Neural cell (in vitro differentiated cells): ENCODE measurements around the gene YY1AP1. TPM values are rescaled to one million over a fixed set of nuclear protein-coding genes. Genes with fewer than 3 reads are reported as not detected.
"Not testable (repeated sequence)": the region's sequence is repeated elsewhere in the genome, so short reads cannot be mapped to it uniquely, and the experiment has no call there.

ENCODE experiments used
- H2AFZ ChIP-seq: fragments of 200-600, 300-800 bp; sonication (generic), shearing (Covaris generic); 2 replicates; pipeline ENCODE4 v1.6.0; 2014; ENCODE audit warnings: low read depth, mild to moderate bottlenecking, antibody characterized with exemption, low read length, moderate library complexity
- H3F3A ChIP-seq: fragments of 200-600 bp; shearing (Covaris generic); 2 replicates; pipeline ENCODE4 v1.6.1; 2016; ENCODE audit warnings: mild to moderate bottlenecking, moderate library complexity, mixed read lengths, antibody characterized with exemption, low read length; ENCODE audit not compliant: insufficient read depth, poor library complexity, severe bottlenecking
- H3K27ac ChIP-seq: fragments of 200-600, 300-800 bp; sonication (generic), shearing (Covaris generic); 2 replicates; pipeline ENCODE4 v1.5.1; 2014; ENCODE audit warnings: mild to moderate bottlenecking, low read length, moderate library complexity
- H3K27me3 ChIP-seq: fragments of 300-800, 200-600 bp; sonication (generic), shearing (Covaris generic); 2 replicates; pipeline ENCODE4 v1.6.0; 2014; ENCODE audit warnings: mild to moderate bottlenecking, low read depth, low read length, moderate library complexity; ENCODE audit not compliant: insufficient read depth
- H3K36me3 ChIP-seq: fragments of 300-800, 200-600 bp; sonication (generic), shearing (Covaris generic); 2 replicates; pipeline ENCODE4 v1.5.1; 2014; ENCODE audit warnings: mild to moderate bottlenecking, antibody characterized with exemption, low read length, moderate library complexity; ENCODE audit not compliant: insufficient read depth
- H3K4me2 ChIP-seq: fragments of 300-800, 200-600 bp; sonication (generic), shearing (Covaris generic); 2 replicates; pipeline ENCODE4 v1.6.0; 2014; ENCODE audit warnings: mild to moderate bottlenecking, low read length
- H3K4me3 ChIP-seq: fragments of 300-800, 200-600 bp; sonication (generic), shearing (Covaris generic); 2 replicates; pipeline ENCODE4 v1.5.1; 2014; ENCODE audit warnings: mild to moderate bottlenecking, low read length, moderate library complexity
- H3K79me2 ChIP-seq: fragments of 200-600 bp; shearing (Covaris generic); replicated peaks from 2 replicates; pipeline ENCODE4 v1.6.0; 2014; ENCODE audit warnings: mild to moderate bottlenecking, low read length, moderate library complexity; ENCODE audit not compliant: insufficient read depth
- H3K9ac ChIP-seq: fragments of 300-800, 200-600 bp; sonication (generic), shearing (Covaris generic); 2 replicates; pipeline ENCODE4 v1.6.1; 2016; ENCODE audit warnings: mild to moderate bottlenecking, low read length, mixed read lengths
- H3K9me2 ChIP-seq: fragments of 200-600 bp; shearing (Covaris generic); 2 replicates; pipeline ENCODE4 v1.6.1; 2016; ENCODE audit warnings: mild to moderate bottlenecking, low read length, mixed read lengths; ENCODE audit not compliant: insufficient read depth
- H3K9me3 ChIP-seq: fragments of 200-600, 300-800 bp; sonication (generic), shearing (Covaris generic); 2 replicates; pipeline ENCODE4 v1.6.1; 2016; ENCODE audit warnings: mild to moderate bottlenecking, mixed run types, low read length, moderate library complexity, mixed read lengths
- H4K20me1 ChIP-seq: fragments of 200-600 bp; shearing (Covaris generic); 2 replicates; pipeline ENCODE4 v1.6.1; 2016; ENCODE audit warnings: mild to moderate bottlenecking, mixed run types; ENCODE audit not compliant: insufficient read depth
- EP300 ChIP-seq: fragments of 450-650 bp; conservative IDR thresholded peaks from 2 replicates; pipeline ENCODE4 v1.6.1; 2014; ENCODE audit warnings: antibody characterized with exemption, mild to moderate bottlenecking, moderate library complexity; ENCODE audit not compliant: poor library complexity, severe bottlenecking
- EZH2 ChIP-seq: fragments of 200-600, 300-800 bp; shearing (Covaris generic), sonication (generic); IDR thresholded peaks from 2 replicates; pipeline ENCODE4 v1.6.1; 2014; ENCODE audit warnings: antibody characterized with exemption, low read length, borderline replicate concordance, mild to moderate bottlenecking; ENCODE audit not compliant: insufficient read depth, poor library complexity, severe bottlenecking
- MXI1 ChIP-seq: fragments of 450-650 bp; conservative IDR thresholded peaks from 2 replicates; pipeline ENCODE4 v1.6.1; 2014; ENCODE audit warnings: antibody characterized with exemption, mild to moderate bottlenecking; ENCODE audit not compliant: poor library complexity, severe bottlenecking
- POLR2AphosphoS5 ChIP-seq: IDR thresholded peaks from 2 replicates; pipeline ENCODE4 v1.6.1; 2012
- RAD21 ChIP-seq: fragments of 450-650 bp; conservative IDR thresholded peaks from 2 replicates; pipeline ENCODE4 v1.6.1; 2014; ENCODE audit warnings: antibody characterized with exemption, mild to moderate bottlenecking, moderate library complexity
- SMC3 ChIP-seq: fragments of 450-650 bp; conservative IDR thresholded peaks from 2 replicates; pipeline ENCODE4 v1.6.1; 2014; ENCODE audit warnings: antibody characterized with exemption, mild to moderate bottlenecking, moderate library complexity; ENCODE audit not compliant: poor library complexity
- TAF1 ChIP-seq: IDR thresholded peaks from 2 replicates; pipeline ENCODE4 v1.6.1; 2012; ENCODE audit warnings: low read depth
- polyA plus RNA-seq: library from polyadenylated mRNA; depleted of rRNA; stranded (reverse); fragments of >200 nt; gene quantifications from 2 replicates; pipeline ENCODE4 v1.2.3, GENCODE V29; 2014
- TF ChIP-seq, protein P1 (sequence below): IDR thresholded peaks from 2 replicates; pipeline ENCODE4 v1.6.1; 2012; ENCODE audit warnings: borderline replicate concordance
- TF ChIP-seq, protein P2 (sequence below): fragments of 450-650 bp; IDR thresholded peaks from 2 replicates; pipeline ENCODE4 v1.5.1; 2014; ENCODE audit warnings: antibody characterized with exemption, mild to moderate bottlenecking, moderate library complexity; ENCODE audit not compliant: poor library complexity, severe bottlenecking

Gene YY1AP1
- polyA plus RNA-seq, 1 donor from 2014 or later: 44.0 TPM

DNA sequence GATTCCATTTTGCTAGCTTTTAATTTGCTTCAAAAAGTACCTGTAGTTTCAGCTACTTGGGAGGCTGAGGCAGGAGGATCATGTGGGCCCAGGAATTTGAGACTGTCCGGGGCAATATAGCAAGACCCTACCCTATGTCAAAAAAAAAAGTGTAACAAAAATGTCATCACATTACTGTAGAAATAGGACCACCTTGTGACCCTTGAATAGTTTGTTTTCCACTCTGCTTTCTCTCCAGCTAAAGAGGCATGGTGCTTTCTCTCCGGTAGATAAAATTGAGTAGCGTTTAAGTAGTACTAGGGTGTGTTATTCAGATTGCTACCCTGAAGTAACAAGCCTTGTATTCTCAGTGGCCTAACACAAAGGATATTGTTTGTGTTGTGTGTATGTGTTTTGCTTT, 24.1 kb upstream of the YY1AP1 start:
- H3K79me2 ChIP-seq, H3K9me2 ChIP-seq, H3K36me3 ChIP-seq, H4K20me1 ChIP-seq, H3K4me2 ChIP-seq, H3K27me3 ChIP-seq, H3K9ac ChIP-seq, H2AFZ ChIP-seq, H3K27ac ChIP-seq, H3K4me3 ChIP-seq, H3K9me3 ChIP-seq: not testable (repeated sequence)
- H3F3A ChIP-seq: peaks cover 11% of the 10 kb centered on the region

DNA sequence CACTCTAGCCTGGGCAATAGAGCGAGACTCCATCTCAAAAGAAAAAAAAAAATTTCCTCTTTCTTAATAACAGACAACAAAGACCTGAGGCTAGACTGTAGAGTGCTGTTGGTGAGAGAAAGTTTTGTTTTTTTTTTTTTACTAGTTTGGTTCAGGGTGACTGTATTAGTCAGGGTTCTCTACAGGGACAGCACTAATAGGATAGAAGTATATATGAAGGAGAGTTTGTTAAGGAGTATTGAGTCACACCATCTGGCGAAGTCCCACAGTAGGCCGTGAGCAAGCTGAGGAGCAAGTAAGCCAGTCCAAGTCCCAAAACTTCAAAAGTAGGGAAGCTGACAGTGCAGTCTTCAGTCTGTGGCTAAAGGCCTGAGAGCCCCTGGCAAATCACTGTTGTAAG, 22.9 kb upstream of the YY1AP1 start:
- not testable (repeated sequence) for H3K9me2 ChIP-seq, H3K36me3 ChIP-seq, H2AFZ ChIP-seq, H3K79me2 ChIP-seq, H3K27me3 ChIP-seq, H3K9me3 ChIP-seq, H3K27ac ChIP-seq, H4K20me1 ChIP-seq, H3K4me2 ChIP-seq, H3K9ac ChIP-seq, H3F3A ChIP-seq, H3K4me3 ChIP-seq

DNA sequence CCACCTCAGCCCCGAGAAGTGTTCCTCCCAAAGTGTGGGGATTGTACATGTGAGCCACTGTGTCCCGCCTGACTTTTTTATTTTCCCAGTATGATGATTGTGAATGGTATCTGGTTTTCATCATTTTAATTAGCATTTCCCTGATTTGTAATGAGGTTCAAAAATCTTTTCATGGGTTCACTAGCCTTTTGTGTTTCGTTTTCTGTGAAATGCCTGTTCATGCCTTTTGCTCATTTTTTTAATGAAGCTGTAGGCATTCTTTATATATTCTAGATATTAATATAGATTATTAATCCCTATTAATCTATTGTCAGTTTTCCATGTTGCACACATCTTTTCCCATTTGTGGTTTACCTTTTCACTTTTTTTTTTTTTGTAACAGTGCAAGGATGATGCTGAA, 20.8 kb upstream of the YY1AP1 start:
- TF ChIP-seq EZH2 (no peak), MXI1 (no peak), RAD21 (no peak), POLR2AphosphoS5 (no peak), TAF1 (no peak), SMC3 (no peak), EP300 (no peak)
- TF ChIP-seq, protein P1, sequence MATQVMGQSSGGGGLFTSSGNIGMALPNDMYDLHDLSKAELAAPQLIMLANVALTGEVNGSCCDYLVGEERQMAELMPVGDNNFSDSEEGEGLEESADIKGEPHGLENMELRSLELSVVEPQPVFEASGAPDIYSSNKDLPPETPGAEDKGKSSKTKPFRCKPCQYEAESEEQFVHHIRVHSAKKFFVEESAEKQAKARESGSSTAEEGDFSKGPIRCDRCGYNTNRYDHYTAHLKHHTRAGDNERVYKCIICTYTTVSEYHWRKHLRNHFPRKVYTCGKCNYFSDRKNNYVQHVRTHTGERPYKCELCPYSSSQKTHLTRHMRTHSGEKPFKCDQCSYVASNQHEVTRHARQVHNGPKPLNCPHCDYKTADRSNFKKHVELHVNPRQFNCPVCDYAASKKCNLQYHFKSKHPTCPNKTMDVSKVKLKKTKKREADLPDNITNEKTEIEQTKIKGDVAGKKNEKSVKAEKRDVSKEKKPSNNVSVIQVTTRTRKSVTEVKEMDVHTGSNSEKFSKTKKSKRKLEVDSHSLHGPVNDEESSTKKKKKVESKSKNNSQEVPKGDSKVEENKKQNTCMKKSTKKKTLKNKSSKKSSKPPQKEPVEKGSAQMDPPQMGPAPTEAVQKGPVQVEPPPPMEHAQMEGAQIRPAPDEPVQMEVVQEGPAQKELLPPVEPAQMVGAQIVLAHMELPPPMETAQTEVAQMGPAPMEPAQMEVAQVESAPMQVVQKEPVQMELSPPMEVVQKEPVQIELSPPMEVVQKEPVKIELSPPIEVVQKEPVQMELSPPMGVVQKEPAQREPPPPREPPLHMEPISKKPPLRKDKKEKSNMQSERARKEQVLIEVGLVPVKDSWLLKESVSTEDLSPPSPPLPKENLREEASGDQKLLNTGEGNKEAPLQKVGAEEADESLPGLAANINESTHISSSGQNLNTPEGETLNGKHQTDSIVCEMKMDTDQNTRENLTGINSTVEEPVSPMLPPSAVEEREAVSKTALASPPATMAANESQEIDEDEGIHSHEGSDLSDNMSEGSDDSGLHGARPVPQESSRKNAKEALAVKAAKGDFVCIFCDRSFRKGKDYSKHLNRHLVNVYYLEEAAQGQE: no peak
- TF ChIP-seq, protein P2, sequence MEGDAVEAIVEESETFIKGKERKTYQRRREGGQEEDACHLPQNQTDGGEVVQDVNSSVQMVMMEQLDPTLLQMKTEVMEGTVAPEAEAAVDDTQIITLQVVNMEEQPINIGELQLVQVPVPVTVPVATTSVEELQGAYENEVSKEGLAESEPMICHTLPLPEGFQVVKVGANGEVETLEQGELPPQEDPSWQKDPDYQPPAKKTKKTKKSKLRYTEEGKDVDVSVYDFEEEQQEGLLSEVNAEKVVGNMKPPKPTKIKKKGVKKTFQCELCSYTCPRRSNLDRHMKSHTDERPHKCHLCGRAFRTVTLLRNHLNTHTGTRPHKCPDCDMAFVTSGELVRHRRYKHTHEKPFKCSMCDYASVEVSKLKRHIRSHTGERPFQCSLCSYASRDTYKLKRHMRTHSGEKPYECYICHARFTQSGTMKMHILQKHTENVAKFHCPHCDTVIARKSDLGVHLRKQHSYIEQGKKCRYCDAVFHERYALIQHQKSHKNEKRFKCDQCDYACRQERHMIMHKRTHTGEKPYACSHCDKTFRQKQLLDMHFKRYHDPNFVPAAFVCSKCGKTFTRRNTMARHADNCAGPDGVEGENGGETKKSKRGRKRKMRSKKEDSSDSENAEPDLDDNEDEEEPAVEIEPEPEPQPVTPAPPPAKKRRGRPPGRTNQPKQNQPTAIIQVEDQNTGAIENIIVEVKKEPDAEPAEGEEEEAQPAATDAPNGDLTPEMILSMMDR: no peak
- H2AFZ ChIP-seq: no peak overlapping the region
- H3K9ac ChIP-seq: no peak overlapping the region
- H3F3A ChIP-seq: no peaks in the 10 kb centered on the region
- H3K27me3 ChIP-seq: no peaks in the 10 kb centered on the region
- no peaks in the 10 kb centered on the region for H4K20me1 ChIP-seq
- H3K9me3 ChIP-seq: no peaks in the 10 kb centered on the region
- no peak overlapping the region for H3K27ac ChIP-seq
- H3K36me3 ChIP-seq: no peaks in the 10 kb centered on the region
- peaks cover 14% of the 10 kb centered on the region for H3K79me2 ChIP-seq
- H3K4me3 ChIP-seq: no peak overlapping the region
- H3K4me2 ChIP-seq: no peak overlapping the region
- no peaks in the 10 kb centered on the region for H3K9me2 ChIP-seq
